HCT116 (cell line): ENCODE results near the gene PUSL1. TPM values are rescaled to one million over a fixed set of nuclear protein-coding genes. Genes with fewer than 3 reads are reported as not detected.
A peak's percentile ranks its signal among the peaks of the same experiment; 100 is the strongest.

Source experiments
- ATAC-seq: fragments of 200-7000 bp; cut with Tn5 transposase; 2 replicates; pipeline ENCODE4 v1.9.1; 2020; ENCODE audit warnings: mild to moderate bottlenecking, moderate library complexity
- BruUV-seq: library from RNA; stranded (reverse); fragments of 400-500 nt; replicated peaks from 2 replicates; lab custom pipeline; 2021; lab: Mats Ljungman, UMichigan
- CTCF ChIA-PET: fragments of 300-600 bp; sonication (Branson Sonifier 250); formaldehyde crosslinking; loops from one replicate; lab custom pipeline; 2021; ENCODE audit warnings: antibody characterized with exemption; lab: Charles Lee
- POLR2A ChIA-PET: fragments of 300-600, 350-600 bp; sonication (Branson Sonifier 250); formaldehyde crosslinking; loops from one replicate; lab custom pipeline; 2021; ENCODE audit warnings: antibody characterized with exemption; lab: Charles Lee
- RAD21 ChIA-PET, 2 experiments: fragments of 300-600 bp; sonication (Branson Sonifier 250); formaldehyde crosslinking; loops; one replicate each; lab custom pipeline; 2023; ENCODE audit warnings: low total read pairs in 2 of 2; ENCODE audit not compliant: uncharacterized antibody in 2 of 2, unreplicated experiment in 2 of 2, low non-redundant PET in 1 of 2; lab: Charles Lee
- DNase-seq: peaks from one replicate; pipeline ENCODE4 v3.0.0-alpha.2; 2010; ENCODE audit warnings: low read depth, low spot score
- H2AFZ ChIP-seq: fragments of 200-600 bp; shearing (Covaris generic), sonication (generic); 2 replicates; pipeline ENCODE4 v1.6.1; 2017; ENCODE audit warnings: low read depth, mixed run types, mixed read lengths, antibody characterized with exemption, low read length; ENCODE audit not compliant: poor library complexity, severe bottlenecking
- H3K27ac ChIP-seq: 2 replicates; pipeline ENCODE4 v1.5.1; 2012; ENCODE audit warnings: low read depth, low read length
- H3K27me3 ChIP-seq: fragments of 200-600 bp; sonication (generic); 2 replicates; pipeline ENCODE4 v1.6.1; 2016; ENCODE audit warnings: mixed run types, low read length, mixed read lengths; ENCODE audit not compliant: insufficient read depth
- H3K36me3 ChIP-seq, 2 experiments: fragments of 200-500 bp in 1 of 2; fragments of 200-600 bp in 1 of 2; sonication (Bioruptor generic) in 1 of 2; sonication (generic) in 1 of 2; 2 replicates each; pipeline versions ENCODE4 v1.5.1 to v1.6.1; 2014 to 2016; ENCODE audit warnings: low read length in 2 of 2, inconsistent platforms in 1 of 2, mixed read lengths in 1 of 2, mixed run types in 1 of 2; ENCODE audit not compliant: insufficient read depth in 2 of 2, control insufficient read depth in 1 of 2
- H3K4me1 ChIP-seq, 2 experiments: fragments of 200-600 bp in 1 of 2; sonication (generic) in 1 of 2; 2 replicates each; pipeline versions ENCODE4 v1.5.1 to v1.6.1; 2012 to 2017; ENCODE audit warnings: low read length in 2 of 2, inconsistent platforms in 1 of 2, mild to moderate bottlenecking in 1 of 2, mixed read lengths in 1 of 2, mixed run types in 1 of 2, moderate library complexity in 1 of 2; ENCODE audit not compliant: insufficient read depth in 2 of 2, control insufficient read depth in 1 of 2
- H3K4me2 ChIP-seq: fragments of 200-600 bp; sonication (generic); 2 replicates; pipeline ENCODE4 v1.6.1; 2017; ENCODE audit warnings: mixed run types, low read length, mixed read lengths
- H3K4me3 ChIP-seq, 2 experiments: fragments of 200-600 bp in 1 of 2; sonication (generic) in 1 of 2; replicated peaks in 1 of 2; 2 replicates each; pipeline ENCODE4 v1.5.1; 2011 to 2016; ENCODE audit warnings: low read length in 2 of 2, control low read depth in 1 of 2, low read depth in 1 of 2, mild to moderate bottlenecking in 1 of 2, mixed read lengths in 1 of 2, mixed run types in 1 of 2
- H3K79me2 ChIP-seq: fragments of 200-600 bp; sonication (generic); 2 replicates; pipeline ENCODE4 v1.6.1; 2017; ENCODE audit warnings: mild to moderate bottlenecking, mixed run types, low read length, moderate library complexity, mixed read lengths; ENCODE audit not compliant: insufficient read depth
- H3K9ac ChIP-seq: fragments of 200-600 bp; sonication (generic); 2 replicates; pipeline ENCODE4 v1.6.1; 2016; ENCODE audit warnings: low read length, mixed read lengths
- H3K9me2 ChIP-seq: fragments of 200-600 bp; sonication (generic), shearing (Covaris generic); 2 replicates; pipeline ENCODE4 v1.6.1; 2017; ENCODE audit warnings: mixed run types, mild to moderate bottlenecking, moderate library complexity; ENCODE audit not compliant: insufficient read depth
- H3K9me3 ChIP-seq, 2 experiments: fragments of 200-500 bp in 1 of 2; fragments of 200-600 bp in 1 of 2; sonication (Bioruptor generic) in 1 of 2; sonication (generic) in 1 of 2; 2 replicates each; pipeline ENCODE4 v1.6.1; 2014 to 2017; ENCODE audit warnings: low read length in 2 of 2, mixed read lengths in 2 of 2, inconsistent platforms in 1 of 2, low read depth in 1 of 2, mild to moderate bottlenecking in 1 of 2, mixed run types in 1 of 2, moderate library complexity in 1 of 2; ENCODE audit not compliant: control insufficient read depth in 1 of 2, insufficient read depth in 1 of 2
- H4K20me1 ChIP-seq: fragments of 200-600 bp; sonication (generic), shearing (Covaris generic); 2 replicates; pipeline ENCODE4 v1.6.1; 2017; ENCODE audit warnings: mixed run types, mild to moderate bottlenecking, moderate library complexity; ENCODE audit not compliant: insufficient read depth
- CEBPB ChIP-seq: IDR thresholded peaks from 2 replicates; pipeline ENCODE4 v1.6.1; 2012; ENCODE audit warnings: low read depth
- EGR1 ChIP-seq: IDR thresholded peaks from 2 replicates; pipeline ENCODE4 v1.6.1; 2012; ENCODE audit warnings: low read depth
- ELF1 ChIP-seq: IDR thresholded peaks from 2 replicates; pipeline ENCODE4 v1.6.1; 2012; ENCODE audit warnings: low read depth, borderline replicate concordance
- EZH2 ChIP-seq: fragments of 200-600 bp; sonication (generic); IDR thresholded peaks from 2 replicates; pipeline ENCODE4 v1.6.1; 2017; ENCODE audit warnings: antibody characterized with exemption, mixed run types
- FOSL1 ChIP-seq: IDR thresholded peaks from 2 replicates; pipeline ENCODE4 v1.6.1; 2012; ENCODE audit warnings: low read depth
- SP1 ChIP-seq: IDR thresholded peaks from 2 replicates; pipeline ENCODE4 v1.6.1; 2012; ENCODE audit warnings: low read depth
- TCF7L2 ChIP-seq: IDR thresholded peaks from 2 replicates; pipeline ENCODE4 v1.7.0; 2011; ENCODE audit warnings: borderline replicate concordance, inconsistent platforms; ENCODE audit not compliant: insufficient read depth, insufficient read length; ENCODE audit errors: extremely low read depth
- intact Hi-C: fragments of 100-400 bp; cut with micrococcal nuclease; formaldehyde crosslinking; loops from 2 replicates; pipeline ENCODE4 v1.10.0; 2022
- total RNA-seq: library from RNA; stranded (reverse); gene quantifications from one replicate; pipeline ENCODE4 v1.2.1, GENCODE V29; 2021; ENCODE audit not compliant: unreplicated experiment
- TF ChIP-seq, protein P1 (sequence below), 3 experiments: fragments of 200-600 bp in 1 of 3; sonication (generic) in 1 of 3; IDR thresholded peaks in 2 of 3; conservative IDR thresholded peaks in 1 of 3; 2 replicates each; pipeline ENCODE4 v1.5.1; 2012 to 2017; ENCODE audit warnings: low read depth in 2 of 3, low read length in 2 of 3, antibody characterized with exemption in 1 of 3, borderline replicate concordance in 1 of 3, control low read depth in 1 of 3, mild to moderate bottlenecking in 1 of 3, mixed read lengths in 1 of 3, mixed run types in 1 of 3, moderate library complexity in 1 of 3; ENCODE audit not compliant: insufficient read depth in 1 of 3

The PUSL1 gene
- total RNA-seq, 1 experiment from 2014 or later, result 47.2 TPM

DNA sequence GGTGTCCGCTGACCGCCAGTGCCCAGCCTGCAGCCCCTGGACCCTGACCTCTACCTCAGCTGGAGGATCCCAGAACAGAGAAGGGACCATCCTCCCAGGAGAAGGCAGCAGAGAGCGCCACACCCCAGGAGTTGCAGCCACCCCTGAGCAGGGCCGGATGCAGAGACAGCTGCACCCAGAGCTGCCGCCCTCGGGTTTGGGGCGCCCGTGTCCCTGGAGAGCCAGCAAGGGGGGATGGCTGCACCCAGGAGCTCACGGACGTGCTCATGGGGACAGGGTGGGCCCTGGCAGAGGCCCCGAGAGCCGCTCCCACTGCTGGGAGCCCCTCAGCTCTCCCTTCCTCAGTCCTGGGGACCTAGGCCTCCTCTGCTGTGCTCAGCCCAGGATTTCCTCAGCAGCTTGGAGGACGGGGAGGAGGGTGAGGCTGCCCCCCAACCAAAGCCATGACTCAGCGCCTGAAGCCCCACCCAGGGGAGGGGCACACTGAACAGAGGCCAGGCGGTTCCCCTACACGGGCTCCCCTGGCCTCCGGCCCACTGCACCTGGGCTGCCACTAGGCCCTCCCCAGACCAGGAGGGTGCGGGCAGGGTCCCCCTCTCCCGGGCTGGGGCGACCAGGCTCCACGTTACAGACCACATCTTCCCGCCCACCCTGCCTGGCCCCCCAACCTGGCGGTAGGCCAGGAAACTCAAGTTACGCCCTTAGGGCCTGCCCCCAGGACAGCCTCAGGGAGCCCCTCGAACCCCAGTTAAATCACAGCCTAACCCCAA is 2.9 kb upstream of the PUSL1 start:
- ATAC-seq (peak; percentile 30), DNase-seq (no peak)
- Histone ChIP-seq H3K9me2 (no peaks in the 10 kb centered on the region), H3K36me3 (no peaks in the 10 kb centered on the region; a peak in 1 of 4 replicates), H3K79me2 (peaks cover 29% of the 10 kb centered on the region), H4K20me1 (peaks cover 3% of the 10 kb centered on the region; the same call in 1 of the 2 replicates), H2AFZ (no peak overlapping the region), H3K4me1 (peaks cover 36 to 59% of the 10 kb centered on the region in 2 experiments), H3K4me3 (peak overlapping the region; percentile 60 to 86), H3K27ac (peak overlapping the region; percentile 99), H3K9me3 (no peaks in the 10 kb centered on the region), H3K27me3 (no peaks in the 10 kb centered on the region), H3K9ac (peak overlapping the region; percentile 79), H3K4me2 (peak overlapping the region; percentile 99)
- intact Hi-C loops, result loop anchor here (2.0 to 5.0 kb wide), 2 partner anchors 42 to 69 kb away; partner anchors contain the start of genes AURKAIP1 and DVL1
- POLR2A ChIA-PET, result interaction anchor here (1.1 to 1.2 kb wide), 2 partner anchors 70 to 231 kb away, joined by 4 to 5 read pairs; partner anchors contain the start of genes AURKAIP1 and RNF223
- RAD21 ChIA-PET, result interaction anchor here in 1 of 2 experiments (1.1 kb wide), 1 partner anchor 14 kb away, joined by 3 read pairs; no protein-coding TSS in a partner anchor
- no TSS peak for BruUV-seq
- CTCF ChIA-PET, result interaction anchor here (0.7 to 1.7 kb wide), 4 partner anchors 14 to 199 kb away, joined by 3 to 16 read pairs (median 4); no protein-coding TSS in a partner anchor
- TF ChIP-seq EZH2 (no peak), TCF7L2 (no peak), EGR1 (no peak), CEBPB (no peak), FOSL1 (no peak), SP1 (no peak), ELF1 (no peak)
- TF ChIP-seq, protein P1, sequence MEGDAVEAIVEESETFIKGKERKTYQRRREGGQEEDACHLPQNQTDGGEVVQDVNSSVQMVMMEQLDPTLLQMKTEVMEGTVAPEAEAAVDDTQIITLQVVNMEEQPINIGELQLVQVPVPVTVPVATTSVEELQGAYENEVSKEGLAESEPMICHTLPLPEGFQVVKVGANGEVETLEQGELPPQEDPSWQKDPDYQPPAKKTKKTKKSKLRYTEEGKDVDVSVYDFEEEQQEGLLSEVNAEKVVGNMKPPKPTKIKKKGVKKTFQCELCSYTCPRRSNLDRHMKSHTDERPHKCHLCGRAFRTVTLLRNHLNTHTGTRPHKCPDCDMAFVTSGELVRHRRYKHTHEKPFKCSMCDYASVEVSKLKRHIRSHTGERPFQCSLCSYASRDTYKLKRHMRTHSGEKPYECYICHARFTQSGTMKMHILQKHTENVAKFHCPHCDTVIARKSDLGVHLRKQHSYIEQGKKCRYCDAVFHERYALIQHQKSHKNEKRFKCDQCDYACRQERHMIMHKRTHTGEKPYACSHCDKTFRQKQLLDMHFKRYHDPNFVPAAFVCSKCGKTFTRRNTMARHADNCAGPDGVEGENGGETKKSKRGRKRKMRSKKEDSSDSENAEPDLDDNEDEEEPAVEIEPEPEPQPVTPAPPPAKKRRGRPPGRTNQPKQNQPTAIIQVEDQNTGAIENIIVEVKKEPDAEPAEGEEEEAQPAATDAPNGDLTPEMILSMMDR (IDR thresholded peaks at IDR 0.05 in 2 of 3, conservative IDR thresholded peaks at IDR 0.05 in 1 of 3; ENCODE audit: borderline replicate concordance in 1 of 3, insufficient read depth in 1 of 3, low read depth in 2 of 3, low read length in 2 of 3), result peak in 1 of 3 experiments; percentile 23; a peak in 2 of 6 replicates
